GM13977 (cell line): ENCODE results near the gene POFUT2.

ENCODE experiments used
- DNase-seq: peaks from one replicate; pipeline ENCODE4 v3.0.0; 2012; ENCODE audit warnings: low spot score
- CTCF ChIP-seq: IDR thresholded peaks from 2 replicates; pipeline ENCODE4 v1.5.1; 2012; ENCODE audit warnings: mild to moderate bottlenecking, control low read depth; ENCODE audit not compliant: insufficient read depth; ENCODE audit errors: extremely low read depth, missing control alignments
- in situ Hi-C: fragments of 300-500 bp; cut with MboI; formaldehyde crosslinking; loops from one replicate; pipeline ENCODE4 v1.12.0; 2022; ENCODE audit warnings: low sequenced_read_pairs, low pct_unique_long_range_greater_than_20kb, mixed read lengths, inconsistent platforms; ENCODE audit not compliant: unreplicated experiment

POFUT2 gene

GRCh38 chr21:45227735-45228134 lies 60.0 kb downstream of the POFUT2 start:
- in situ Hi-C loops, result no loop called here
- TF ChIP-seq CTCF, result no peak
- DNase-seq, result no peak

GRCh38 chr21:45226540-45227326 lies 61.0 kb downstream of the POFUT2 start:
- DNase-seq, result no peak
- in situ Hi-C loops, result no loop called here

GRCh38 chr21:45225741-45226327 lies 61.9 kb downstream of the POFUT2 start:
- in situ Hi-C loops, result no loop called here
- DNase-seq, result no peak

More at GRCh38 chr21:45226540-45227326, 61.0 kb downstream of the POFUT2 start:
- no peak for TF ChIP-seq CTCF

GRCh38 chr21:45225041-45225740 lies 62.5 kb downstream of the POFUT2 start:
- in situ Hi-C loops, result no loop called here
- DNase-seq, result no peak
- no peak for TF ChIP-seq CTCF

More at GRCh38 chr21:45225741-45226327, 61.9 kb downstream of the POFUT2 start:
- TF ChIP-seq CTCF, result no peak

GRCh38 chr21:45224189-45224938 lies 63.3 kb downstream of the POFUT2 start:
- in situ Hi-C loops, result no loop called here
- TF ChIP-seq CTCF, result no peak
- no peak for DNase-seq
